ENCODE data around the gene MYZAP. TPM values are rescaled to one million over a fixed set of nuclear protein-coding genes. Genes with fewer than 3 reads are reported as not detected.

Gene MYZAP
- polyA plus RNA-seq, 1 of the 3 experiments (the other 2 are of a cell fraction): 0.07 TPM

DNA sequence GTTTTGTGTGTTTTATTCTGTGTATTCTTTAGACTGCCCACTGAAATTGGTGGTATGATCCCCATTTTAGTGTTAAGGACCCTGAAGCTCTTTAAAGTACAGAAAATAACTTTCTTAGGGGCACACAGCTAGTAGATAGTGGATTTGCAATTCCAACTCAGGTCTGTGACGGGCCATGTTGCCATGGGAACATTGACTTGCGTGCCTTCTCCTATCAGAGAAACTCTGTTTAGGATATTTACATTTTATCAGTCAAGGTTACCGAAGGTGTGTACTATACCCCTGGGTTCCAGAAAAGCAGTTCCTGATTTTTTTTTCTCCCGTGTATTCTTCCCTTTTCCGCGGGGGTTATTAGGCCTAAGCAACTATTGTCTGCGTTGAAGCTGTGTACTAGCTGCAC is 19.4 kb downstream of the MYZAP start:
- TF ChIP-seq YY1 (IDR thresholded peaks at IDR 0.05; ENCODE audit: low read depth): no peak
- TF ChIP-seq, protein P1, sequence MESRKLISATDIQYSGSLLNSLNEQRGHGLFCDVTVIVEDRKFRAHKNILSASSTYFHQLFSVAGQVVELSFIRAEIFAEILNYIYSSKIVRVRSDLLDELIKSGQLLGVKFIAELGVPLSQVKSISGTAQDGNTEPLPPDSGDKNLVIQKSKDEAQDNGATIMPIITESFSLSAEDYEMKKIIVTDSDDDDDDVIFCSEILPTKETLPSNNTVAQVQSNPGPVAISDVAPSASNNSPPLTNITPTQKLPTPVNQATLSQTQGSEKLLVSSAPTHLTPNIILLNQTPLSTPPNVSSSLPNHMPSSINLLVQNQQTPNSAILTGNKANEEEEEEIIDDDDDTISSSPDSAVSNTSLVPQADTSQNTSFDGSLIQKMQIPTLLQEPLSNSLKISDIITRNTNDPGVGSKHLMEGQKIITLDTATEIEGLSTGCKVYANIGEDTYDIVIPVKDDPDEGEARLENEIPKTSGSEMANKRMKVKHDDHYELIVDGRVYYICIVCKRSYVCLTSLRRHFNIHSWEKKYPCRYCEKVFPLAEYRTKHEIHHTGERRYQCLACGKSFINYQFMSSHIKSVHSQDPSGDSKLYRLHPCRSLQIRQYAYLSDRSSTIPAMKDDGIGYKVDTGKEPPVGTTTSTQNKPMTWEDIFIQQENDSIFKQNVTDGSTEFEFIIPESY (IDR thresholded peaks at IDR 0.05; ENCODE audit: borderline replicate concordance, low read depth): no peak
- no peak for TF ChIP-seq TCF12 (IDR thresholded peaks at IDR 0.05)
- no peak for TF ChIP-seq RCOR1 (IDR thresholded peaks at IDR 0.05; ENCODE audit: low read length)
- TF ChIP-seq, protein P2, sequence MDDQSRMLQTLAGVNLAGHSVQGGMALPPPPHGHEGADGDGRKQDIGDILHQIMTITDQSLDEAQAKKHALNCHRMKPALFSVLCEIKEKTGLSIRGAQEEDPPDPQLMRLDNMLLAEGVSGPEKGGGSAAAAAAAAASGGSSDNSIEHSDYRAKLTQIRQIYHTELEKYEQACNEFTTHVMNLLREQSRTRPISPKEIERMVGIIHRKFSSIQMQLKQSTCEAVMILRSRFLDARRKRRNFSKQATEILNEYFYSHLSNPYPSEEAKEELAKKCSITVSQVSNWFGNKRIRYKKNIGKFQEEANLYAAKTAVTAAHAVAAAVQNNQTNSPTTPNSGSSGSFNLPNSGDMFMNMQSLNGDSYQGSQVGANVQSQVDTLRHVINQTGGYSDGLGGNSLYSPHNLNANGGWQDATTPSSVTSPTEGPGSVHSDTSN (IDR thresholded peaks at IDR 0.05): no peak
- Histone ChIP-seq H3K9me3 (no peaks in the 10 kb centered on the region), H2AFZ (ENCODE audit: low read depth) (no peak overlapping the region), H4K20me1 (ENCODE audit: insufficient read depth) (no peaks in the 10 kb centered on the region), H3K9me2 (no peaks in the 10 kb centered on the region), H3K4me2 (no peak overlapping the region), H3K9ac (no peak overlapping the region), H3F3A (replicated peaks; ENCODE audit: insufficient read depth) (no peaks in the 10 kb centered on the region), H3K27me3 (ENCODE audit: insufficient read depth) (no peaks in the 10 kb centered on the region), H3K36me3 (replicated peaks in 1 of 2; ENCODE audit: control insufficient read depth in 1 of 2, insufficient read depth in 2 of 2, low read length in 1 of 2) (no peaks in the 10 kb centered on the region), H3K4me1 (ENCODE audit: control insufficient read depth in 1 of 2, insufficient read depth in 2 of 2, low read depth in 1 of 2, low read length in 1 of 2) (peaks cover 0 to 4% of the 10 kb centered on the region in 2 experiments; a peak in 1 of 4 replicates), H3K79me2 (ENCODE audit: insufficient read depth) (no peaks in the 10 kb centered on the region), H3K27ac (ENCODE audit: low read depth in 2 of 2, low read length in 1 of 2) (no peak overlapping the region), H3K4me3 (ENCODE audit: low read depth in 2 of 2, low read length in 1 of 2) (no peak overlapping the region)
- ChIA-PET POLR2A (no interaction called here), CTCF (interaction anchor here (1.0 to 2.9 kb wide), 7 partner anchors 12 to 455 kb away, joined by 4 to 22 read pairs (median 5); no protein-coding TSS in a partner anchor)
- no peak for DNase-seq
- 87% methylated on average over 7 of the region's 7 CpGs for WGBS (ENCODE audit: low lambda C conversion rate)

DNA sequence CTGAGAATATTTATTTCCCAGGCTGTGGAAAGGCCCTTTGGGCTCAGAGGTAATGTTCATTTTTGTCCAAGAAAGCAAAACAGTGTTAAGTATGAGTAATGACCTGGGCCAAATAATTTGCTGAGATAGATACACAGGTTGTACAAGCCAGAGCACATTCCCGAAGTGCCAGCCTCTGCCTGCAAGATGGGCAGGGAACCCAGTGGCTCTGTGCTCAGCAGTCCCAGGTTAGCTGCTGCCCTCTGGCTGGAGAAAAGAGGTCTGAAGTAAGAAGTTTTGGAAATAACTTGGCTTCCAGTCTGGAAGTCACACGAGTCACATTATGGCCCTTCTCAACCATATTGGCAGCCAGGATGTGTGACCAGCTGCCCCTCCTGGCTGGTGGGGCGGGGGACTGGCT is 20.2 kb downstream of the MYZAP start:
- H3F3A ChIP-seq (replicated peaks; ENCODE audit: insufficient read depth): no peaks in the 10 kb centered on the region
- no peaks in the 10 kb centered on the region for H3K27me3 ChIP-seq (ENCODE audit: insufficient read depth)
- CTCF ChIA-PET: interaction anchor here (0.7 to 2.9 kb wide), 14 partner anchors 13 to 454 kb away, joined by 3 to 22 read pairs (median 4); no protein-coding TSS in a partner anchor
- H3K36me3 ChIP-seq (replicated peaks in 1 of 2; ENCODE audit: control insufficient read depth in 1 of 2, insufficient read depth in 2 of 2, low read length in 1 of 2): no peaks in the 10 kb centered on the region
- H3K9me3 ChIP-seq: no peaks in the 10 kb centered on the region
- H3K4me3 ChIP-seq (ENCODE audit: low read depth in 2 of 2, low read length in 1 of 2): no peak overlapping the region
- no peaks in the 10 kb centered on the region for H3K79me2 ChIP-seq (ENCODE audit: insufficient read depth)
- no peak overlapping the region for H3K27ac ChIP-seq (ENCODE audit: low read depth in 2 of 2, low read length in 1 of 2)
- peaks cover 0 to 4% of the 10 kb centered on the region in 2 experiments; a peak in 1 of 4 replicates for H3K4me1 ChIP-seq (ENCODE audit: control insufficient read depth in 1 of 2, insufficient read depth in 2 of 2, low read depth in 1 of 2, low read length in 1 of 2)
- peak; percentile 19 for DNase-seq
- WGBS (ENCODE audit: low lambda C conversion rate): 46% methylated on average over 3 of the region's 3 CpGs
- POLR2A ChIA-PET: no interaction called here
- TF ChIP-seq, protein P3, sequence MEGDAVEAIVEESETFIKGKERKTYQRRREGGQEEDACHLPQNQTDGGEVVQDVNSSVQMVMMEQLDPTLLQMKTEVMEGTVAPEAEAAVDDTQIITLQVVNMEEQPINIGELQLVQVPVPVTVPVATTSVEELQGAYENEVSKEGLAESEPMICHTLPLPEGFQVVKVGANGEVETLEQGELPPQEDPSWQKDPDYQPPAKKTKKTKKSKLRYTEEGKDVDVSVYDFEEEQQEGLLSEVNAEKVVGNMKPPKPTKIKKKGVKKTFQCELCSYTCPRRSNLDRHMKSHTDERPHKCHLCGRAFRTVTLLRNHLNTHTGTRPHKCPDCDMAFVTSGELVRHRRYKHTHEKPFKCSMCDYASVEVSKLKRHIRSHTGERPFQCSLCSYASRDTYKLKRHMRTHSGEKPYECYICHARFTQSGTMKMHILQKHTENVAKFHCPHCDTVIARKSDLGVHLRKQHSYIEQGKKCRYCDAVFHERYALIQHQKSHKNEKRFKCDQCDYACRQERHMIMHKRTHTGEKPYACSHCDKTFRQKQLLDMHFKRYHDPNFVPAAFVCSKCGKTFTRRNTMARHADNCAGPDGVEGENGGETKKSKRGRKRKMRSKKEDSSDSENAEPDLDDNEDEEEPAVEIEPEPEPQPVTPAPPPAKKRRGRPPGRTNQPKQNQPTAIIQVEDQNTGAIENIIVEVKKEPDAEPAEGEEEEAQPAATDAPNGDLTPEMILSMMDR (IDR thresholded peaks at IDR 0.05): peak; percentile 28
- TF ChIP-seq GABPA (IDR thresholded peaks at IDR 0.05; ENCODE audit: low read depth) (no peak), RAD21 (IDR thresholded peaks at IDR 0.05; ENCODE audit: low read length) (peak; percentile 65), POLR2AphosphoS5 (IDR thresholded peaks at IDR 0.05; ENCODE audit: low read depth, low read length) (no peak), MEF2A (IDR thresholded peaks at IDR 0.05; ENCODE audit: borderline replicate concordance, low read depth) (no peak), EZH2phosphoT487 (IDR thresholded peaks at IDR 0.05; ENCODE audit: borderline replicate concordance, low read depth) (no peak), FOXJ3 (CRISPR knock-in tag; IDR thresholded peaks at IDR 0.05) (no peak), SMC3 (IDR thresholded peaks at IDR 0.05; ENCODE audit: low read depth, low read length) (peak; percentile 38; the same call in 1 of the 2 replicates)
- TF ChIP-seq, protein P4, sequence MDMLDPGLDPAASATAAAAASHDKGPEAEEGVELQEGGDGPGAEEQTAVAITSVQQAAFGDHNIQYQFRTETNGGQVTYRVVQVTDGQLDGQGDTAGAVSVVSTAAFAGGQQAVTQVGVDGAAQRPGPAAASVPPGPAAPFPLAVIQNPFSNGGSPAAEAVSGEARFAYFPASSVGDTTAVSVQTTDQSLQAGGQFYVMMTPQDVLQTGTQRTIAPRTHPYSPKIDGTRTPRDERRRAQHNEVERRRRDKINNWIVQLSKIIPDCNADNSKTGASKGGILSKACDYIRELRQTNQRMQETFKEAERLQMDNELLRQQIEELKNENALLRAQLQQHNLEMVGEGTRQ (IDR thresholded peaks at IDR 0.05; ENCODE audit: borderline replicate concordance, low read depth, low read length): no peak
- H2AFZ ChIP-seq (ENCODE audit: low read depth): no peak overlapping the region
- H3K9me2 ChIP-seq: no peaks in the 10 kb centered on the region
- no peak overlapping the region for H3K4me2 ChIP-seq
- H3K9ac ChIP-seq: no peak overlapping the region
- H4K20me1 ChIP-seq (ENCODE audit: insufficient read depth): no peaks in the 10 kb centered on the region

Data from SK-N-SH (cell line).